GM13977 (cell line): Measurements from ENCODE around the gene SMARCAL1.

Experiments used
- DNase-seq: peaks from one replicate; pipeline ENCODE4 v3.0.0; 2012; ENCODE audit warnings: low spot score
- in situ Hi-C: fragments of 300-500 bp; cut with MboI; formaldehyde crosslinking; loops from one replicate; pipeline ENCODE4 v1.12.0; 2022; ENCODE audit warnings: low sequenced_read_pairs, low pct_unique_long_range_greater_than_20kb, mixed read lengths, inconsistent platforms; ENCODE audit not compliant: unreplicated experiment
- TF ChIP-seq, protein P1 (sequence below): IDR thresholded peaks from 2 replicates; pipeline ENCODE4 v1.5.1; 2012; ENCODE audit warnings: mild to moderate bottlenecking, control low read depth; ENCODE audit not compliant: insufficient read depth; ENCODE audit errors: extremely low read depth, missing control alignments

SMARCAL1 gene

DNA sequence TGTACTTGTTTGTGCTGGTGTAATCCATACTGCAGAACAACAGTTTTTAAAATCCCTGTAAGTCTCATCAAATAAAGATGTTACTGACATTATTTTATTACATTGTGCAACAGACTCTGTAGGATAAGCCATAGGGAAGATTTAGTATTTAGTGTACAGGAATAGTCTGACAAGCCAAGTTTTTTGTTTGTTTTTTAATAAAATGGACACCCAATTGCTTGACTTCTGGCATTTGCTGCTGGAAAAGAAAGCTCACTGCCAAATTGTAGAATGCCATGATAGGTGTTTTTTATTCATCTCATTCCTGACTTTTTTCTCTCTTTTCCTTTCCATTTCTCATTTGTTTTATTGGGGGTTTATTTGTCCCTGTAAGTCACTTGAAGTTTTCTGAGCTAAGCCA lies 38.1 kb downstream of the SMARCAL1 start:
- no peak for DNase-seq
- TF ChIP-seq, protein P1, sequence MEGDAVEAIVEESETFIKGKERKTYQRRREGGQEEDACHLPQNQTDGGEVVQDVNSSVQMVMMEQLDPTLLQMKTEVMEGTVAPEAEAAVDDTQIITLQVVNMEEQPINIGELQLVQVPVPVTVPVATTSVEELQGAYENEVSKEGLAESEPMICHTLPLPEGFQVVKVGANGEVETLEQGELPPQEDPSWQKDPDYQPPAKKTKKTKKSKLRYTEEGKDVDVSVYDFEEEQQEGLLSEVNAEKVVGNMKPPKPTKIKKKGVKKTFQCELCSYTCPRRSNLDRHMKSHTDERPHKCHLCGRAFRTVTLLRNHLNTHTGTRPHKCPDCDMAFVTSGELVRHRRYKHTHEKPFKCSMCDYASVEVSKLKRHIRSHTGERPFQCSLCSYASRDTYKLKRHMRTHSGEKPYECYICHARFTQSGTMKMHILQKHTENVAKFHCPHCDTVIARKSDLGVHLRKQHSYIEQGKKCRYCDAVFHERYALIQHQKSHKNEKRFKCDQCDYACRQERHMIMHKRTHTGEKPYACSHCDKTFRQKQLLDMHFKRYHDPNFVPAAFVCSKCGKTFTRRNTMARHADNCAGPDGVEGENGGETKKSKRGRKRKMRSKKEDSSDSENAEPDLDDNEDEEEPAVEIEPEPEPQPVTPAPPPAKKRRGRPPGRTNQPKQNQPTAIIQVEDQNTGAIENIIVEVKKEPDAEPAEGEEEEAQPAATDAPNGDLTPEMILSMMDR: no peak
- in situ Hi-C loops: no loop called here

DNA sequence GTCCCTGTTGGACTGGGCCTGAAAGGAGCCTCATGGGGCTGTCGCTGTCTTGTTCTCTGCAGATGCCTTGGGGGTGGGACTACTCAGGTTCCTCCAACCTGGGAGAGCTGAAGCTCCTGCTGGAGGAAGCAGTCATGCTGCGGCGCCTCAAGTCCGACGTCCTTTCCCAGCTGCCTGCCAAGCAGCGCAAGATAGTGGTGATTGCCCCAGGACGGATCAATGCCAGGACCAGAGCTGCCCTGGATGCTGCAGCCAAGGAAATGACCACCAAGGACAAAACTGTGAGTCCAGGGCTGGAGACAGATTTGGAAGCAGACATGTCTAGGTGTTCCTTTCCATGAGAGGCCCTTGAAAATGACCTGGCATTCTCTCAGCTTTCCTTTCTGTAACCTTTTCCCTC lies 38.5 kb downstream of the SMARCAL1 start:
- TF ChIP-seq, protein P1: no peak
- in situ Hi-C loops: no loop called here
- no peak for DNase-seq

DNA sequence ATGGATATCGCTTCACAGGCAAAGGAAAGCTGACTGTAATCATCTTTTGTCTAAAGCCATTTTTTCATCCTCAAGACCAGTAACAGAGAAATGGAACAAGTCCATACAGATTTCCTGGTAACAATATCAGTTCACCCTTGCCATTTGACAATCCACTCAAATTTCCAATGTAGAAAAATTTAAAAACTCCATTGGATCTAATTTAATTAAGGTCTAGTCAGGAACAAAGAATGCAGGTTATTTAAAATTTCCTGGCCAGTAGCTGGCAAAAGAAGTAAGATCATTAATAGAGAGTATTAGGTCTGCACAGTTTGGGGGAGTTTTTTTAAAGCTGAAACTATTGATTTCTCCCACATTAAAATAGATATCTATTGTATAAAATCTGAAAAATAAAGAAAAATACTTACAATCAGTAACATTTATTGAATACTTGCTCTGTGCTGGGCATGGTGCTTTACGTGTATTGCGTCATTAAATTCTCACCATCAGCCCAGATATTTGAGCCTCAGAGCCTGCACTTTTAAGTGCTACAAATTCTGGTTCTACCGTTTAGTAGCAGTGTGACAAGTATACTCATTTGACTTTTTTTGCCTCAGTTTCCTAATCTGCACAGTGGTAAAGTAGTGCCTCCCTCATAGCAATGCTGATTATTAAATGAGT lies 41.8 kb downstream of the SMARCAL1 start:
- in situ Hi-C loops: no loop called here
- no peak for DNase-seq
- TF ChIP-seq, protein P1: no peak

DNA sequence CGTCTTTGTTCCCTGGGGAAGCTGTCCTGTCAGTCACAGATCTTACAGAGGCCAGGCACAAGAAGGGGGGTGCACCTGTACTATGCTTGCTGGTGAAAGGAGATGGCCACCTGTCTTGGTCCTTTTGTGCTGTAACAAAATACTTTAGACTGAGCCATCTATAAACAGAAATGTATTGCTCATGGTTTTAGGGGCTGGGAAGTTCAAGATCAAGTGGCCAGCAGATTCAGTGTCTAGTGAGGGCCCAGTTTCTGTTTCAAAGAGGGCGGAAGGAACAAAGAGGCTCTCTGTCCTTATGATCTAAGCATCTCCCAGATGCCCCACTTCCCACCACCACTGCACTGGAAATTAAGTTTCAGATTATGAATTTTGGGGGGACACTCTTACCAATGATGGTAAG lies 50.9 kb downstream of the SMARCAL1 start:
- in situ Hi-C loops: no loop called here

DNA sequence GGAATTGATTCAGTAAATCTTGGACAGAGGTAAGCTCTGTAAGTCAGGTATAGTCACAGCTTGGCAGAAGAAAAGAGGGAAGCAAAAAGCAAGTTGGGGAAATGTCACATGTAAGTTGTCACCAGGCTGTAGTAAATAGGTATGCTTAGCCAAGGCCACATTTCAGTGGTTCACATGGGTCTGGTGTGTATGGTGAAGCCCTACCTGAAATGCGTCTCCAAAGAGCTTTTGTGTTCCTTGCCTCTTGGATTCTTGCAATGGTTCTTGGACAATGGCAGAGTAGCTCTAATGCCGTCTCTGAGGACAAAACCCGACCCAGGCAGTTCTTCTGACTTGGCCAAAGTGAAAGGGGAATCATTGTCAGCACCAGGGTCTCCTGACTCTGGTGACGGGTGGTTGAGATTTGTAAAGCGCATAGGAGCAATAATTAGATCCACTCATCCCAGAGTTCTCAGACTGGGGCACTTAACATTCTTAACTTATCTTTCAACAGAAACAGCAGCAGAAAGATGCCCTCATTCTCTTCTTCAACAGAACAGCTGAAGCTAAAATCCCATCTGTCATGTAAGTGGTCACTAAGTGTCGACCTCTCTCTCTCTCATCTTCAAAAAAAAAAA lies 51.9 kb downstream of the SMARCAL1 start:
- no peak for DNase-seq
- TF ChIP-seq, protein P1: no peak
- in situ Hi-C loops: no loop called here

More for the DNA sequence above, 50.9 kb downstream of the SMARCAL1 start:
- TF ChIP-seq, protein P1: no peak
- no peak for DNase-seq

DNA sequence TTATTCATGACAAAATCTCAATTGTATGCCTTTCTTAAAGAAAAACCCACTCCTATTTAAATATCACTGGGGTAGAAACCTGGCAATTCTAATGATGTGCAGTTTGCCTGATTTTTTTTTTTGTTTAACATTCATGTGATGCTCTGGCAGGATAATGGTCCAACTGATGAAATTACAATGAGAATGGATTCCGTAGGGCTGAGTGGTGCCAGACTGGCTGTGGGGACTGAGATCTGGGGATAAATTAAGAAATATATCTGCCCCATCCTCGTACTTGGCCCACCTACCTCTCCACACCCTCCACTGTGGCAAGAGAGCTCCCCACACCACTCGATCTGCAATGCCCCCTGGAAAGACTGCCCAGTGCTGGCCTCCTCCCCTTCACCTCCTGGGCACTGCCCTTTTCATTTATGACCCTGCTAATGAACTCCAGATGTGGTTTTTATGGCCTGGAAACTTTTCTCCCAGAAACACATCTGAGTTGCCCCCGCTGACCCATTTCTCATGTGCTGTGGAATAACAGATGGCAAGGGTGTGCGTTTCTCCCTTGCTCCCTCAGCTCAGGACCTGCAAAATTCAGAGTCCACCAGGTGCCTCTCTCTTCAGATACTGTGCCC lies 53.4 kb downstream of the SMARCAL1 start:
- in situ Hi-C loops: no loop called here
- DNase-seq: no peak
- TF ChIP-seq, protein P1: no peak
